ENCODE results near the gene KIFC1. TPM values are rescaled to one million over a fixed set of nuclear protein-coding genes. Genes with fewer than 3 reads are reported as not detected.

The KIFC1 gene
- total and polyA plus RNA-seq, 9 of the 15 experiments (the other 6 are each of a cell fraction or from before 2014, with no cell fraction given), result 1.3 to 95.2 (median 76.9) TPM

GRCh38 chr6:33430991-33431879, 39.6 kb downstream of the KIFC1 start (continued):
- TF ChIP-seq C11orf30 (IDR thresholded peaks at IDR 0.05; ENCODE audit: low read depth), result no peak
- TF ChIP-seq ZNF518B (CRISPR knock-in tag; IDR thresholded peaks at IDR 0.05), result no peak
- no peak for TF ChIP-seq GTF2A2 (tag; IDR thresholded peaks at IDR 0.05)
- TF ChIP-seq JUND (IDR thresholded peaks at IDR 0.05; ENCODE audit: borderline replicate concordance, low read depth, low read length), result no peak
- TF ChIP-seq JUND (tag; IDR thresholded peaks at IDR 0.05; ENCODE audit: borderline replicate concordance, low read depth, low read length), result no peak
- TF ChIP-seq, protein P1, sequence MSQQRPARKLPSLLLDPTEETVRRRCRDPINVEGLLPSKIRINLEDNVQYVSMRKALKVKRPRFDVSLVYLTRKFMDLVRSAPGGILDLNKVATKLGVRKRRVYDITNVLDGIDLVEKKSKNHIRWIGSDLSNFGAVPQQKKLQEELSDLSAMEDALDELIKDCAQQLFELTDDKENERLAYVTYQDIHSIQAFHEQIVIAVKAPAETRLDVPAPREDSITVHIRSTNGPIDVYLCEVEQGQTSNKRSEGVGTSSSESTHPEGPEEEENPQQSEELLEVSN (IDR thresholded peaks at IDR 0.05; ENCODE audit: borderline replicate concordance in 1 of 2, extremely low read depth in 1 of 2, insufficient read depth in 1 of 2, insufficient read length in 1 of 2, low read depth in 1 of 2, low read length in 1 of 2, poor library complexity in 1 of 2, severe bottlenecking in 1 of 2), result no peak
- no peak for TF ChIP-seq HMGN3 (IDR thresholded peaks at IDR 0.05; ENCODE audit: borderline replicate concordance, extremely low read depth, insufficient read length, low read depth, low read length)
- TF ChIP-seq ZNF584 (CRISPR knock-in tag; IDR thresholded peaks at IDR 0.05; ENCODE audit: low read depth), result no peak
- no peak for TF ChIP-seq SMAD3 (CRISPR knock-in tag; conservative IDR thresholded peaks at IDR 0.05)
- TF ChIP-seq, protein P2, sequence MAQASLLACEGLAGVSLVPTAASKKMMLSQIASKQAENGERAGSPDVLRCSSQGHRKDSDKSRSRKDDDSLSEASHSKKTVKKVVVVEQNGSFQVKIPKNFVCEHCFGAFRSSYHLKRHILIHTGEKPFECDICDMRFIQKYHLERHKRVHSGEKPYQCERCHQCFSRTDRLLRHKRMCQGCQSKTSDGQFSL (CRISPR knock-in tag; IDR thresholded peaks at IDR 0.05), result peak; percentile 98
- TF ChIP-seq, protein P2 (tag; IDR thresholded peaks at IDR 0.05), result peak in 1 of 2 experiments; percentile 90; a peak in 2 of 4 replicates
- TF ChIP-seq HMG20A (CRISPR knock-in tag; conservative IDR thresholded peaks at IDR 0.05), result no peak
- TF ChIP-seq FOXJ3 (CRISPR knock-in tag; IDR thresholded peaks at IDR 0.05), result peak; percentile 72
- TF ChIP-seq, protein P3, sequence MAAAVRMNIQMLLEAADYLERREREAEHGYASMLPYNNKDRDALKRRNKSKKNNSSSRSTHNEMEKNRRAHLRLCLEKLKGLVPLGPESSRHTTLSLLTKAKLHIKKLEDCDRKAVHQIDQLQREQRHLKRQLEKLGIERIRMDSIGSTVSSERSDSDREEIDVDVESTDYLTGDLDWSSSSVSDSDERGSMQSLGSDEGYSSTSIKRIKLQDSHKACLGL (CRISPR knock-in tag; IDR thresholded peaks at IDR 0.05; ENCODE audit: borderline replicate concordance, poor library complexity, severe bottlenecking), result no peak
- TF ChIP-seq, protein P4, sequence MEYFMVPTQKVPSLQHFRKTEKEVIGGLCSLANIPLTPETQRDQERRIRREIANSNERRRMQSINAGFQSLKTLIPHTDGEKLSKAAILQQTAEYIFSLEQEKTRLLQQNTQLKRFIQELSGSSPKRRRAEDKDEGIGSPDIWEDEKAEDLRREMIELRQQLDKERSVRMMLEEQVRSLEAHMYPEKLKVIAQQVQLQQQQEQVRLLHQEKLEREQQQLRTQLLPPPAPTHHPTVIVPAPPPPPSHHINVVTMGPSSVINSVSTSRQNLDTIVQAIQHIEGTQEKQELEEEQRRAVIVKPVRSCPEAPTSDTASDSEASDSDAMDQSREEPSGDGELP (CRISPR knock-in tag; IDR thresholded peaks at IDR 0.05; ENCODE audit: borderline replicate concordance), result peak; percentile 52; the same call in 1 of the 2 replicates
- TF ChIP-seq EGR1 (conservative IDR thresholded peaks at IDR 0.05), result 0 out of 2 replicates have a peak, but pooled peaks have one; percentile 17
- 0 out of 4 replicates have a peak, but pooled peaks of 1 of the 2 experiments have one; percentile 41 for TF ChIP-seq MAZ (CRISPR knock-in tag; conservative IDR thresholded peaks at IDR 0.05 in 1 of 2, IDR thresholded peaks at IDR 0.05 in 1 of 2)
- no peak for TF ChIP-seq ZNF75A (CRISPR knock-in tag; IDR thresholded peaks at IDR 0.05)
